ENCODE measurements around the gene CDC34. TPM values are rescaled to one million over a fixed set of nuclear protein-coding genes. Genes with fewer than 3 reads are reported as not detected.

The CDC34 gene
- total RNA-seq, 2 donors from 2014 or later, result 128 to 138 TPM

DNA sequence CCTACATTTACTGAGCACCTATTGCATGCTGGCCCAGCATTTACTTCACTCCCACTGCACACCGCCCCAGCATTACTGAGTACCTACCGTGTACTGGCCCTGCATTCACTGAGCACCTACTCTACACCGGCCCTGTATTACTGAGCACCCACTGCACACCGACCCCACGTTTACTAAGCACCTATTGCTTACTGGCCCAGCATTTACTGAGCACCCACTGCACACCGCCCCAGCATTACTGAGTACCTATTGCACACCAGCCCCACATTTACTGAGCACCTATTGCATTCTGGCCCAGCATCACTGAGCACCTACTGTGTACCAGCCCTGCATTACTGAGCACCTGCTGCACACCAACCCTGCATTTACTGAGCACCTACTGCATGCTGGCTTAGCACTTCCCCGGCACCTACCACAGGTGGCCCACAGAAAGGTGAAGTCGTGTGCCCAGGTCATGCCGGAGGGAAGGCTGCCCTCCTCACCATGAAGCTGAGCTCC, 17.3 kb upstream of the CDC34 start:
- no peak overlapping the region for H3K4me3 Mint-ChIP-seq
- Histone ChIP-seq H3K4me3 (ENCODE audit: low read length) (no peak overlapping the region), H3K27me3 (ENCODE audit: control insufficient read depth, insufficient read depth, low read length, poor library complexity, severe bottlenecking) (no peaks in the 10 kb centered on the region), H3K9me3 (ENCODE audit: control insufficient read depth, low read length) (no peaks in the 10 kb centered on the region), H3K4me1 (ENCODE audit: control insufficient read depth, insufficient read depth, low read length) (peaks cover 6% of the 10 kb centered on the region), H3K36me3 (ENCODE audit: control insufficient read depth, insufficient read depth, low read length) (peaks cover 5% of the 10 kb centered on the region), H3K9ac (ENCODE audit: extremely low read depth, low read length, poor library complexity, severe bottlenecking) (no peak overlapping the region), H3K27ac (ENCODE audit: low read depth, low read length) (no peak overlapping the region)
- H3K9me3 Mint-ChIP-seq, result no peaks in the 10 kb centered on the region
- TF ChIP-seq, protein P1, sequence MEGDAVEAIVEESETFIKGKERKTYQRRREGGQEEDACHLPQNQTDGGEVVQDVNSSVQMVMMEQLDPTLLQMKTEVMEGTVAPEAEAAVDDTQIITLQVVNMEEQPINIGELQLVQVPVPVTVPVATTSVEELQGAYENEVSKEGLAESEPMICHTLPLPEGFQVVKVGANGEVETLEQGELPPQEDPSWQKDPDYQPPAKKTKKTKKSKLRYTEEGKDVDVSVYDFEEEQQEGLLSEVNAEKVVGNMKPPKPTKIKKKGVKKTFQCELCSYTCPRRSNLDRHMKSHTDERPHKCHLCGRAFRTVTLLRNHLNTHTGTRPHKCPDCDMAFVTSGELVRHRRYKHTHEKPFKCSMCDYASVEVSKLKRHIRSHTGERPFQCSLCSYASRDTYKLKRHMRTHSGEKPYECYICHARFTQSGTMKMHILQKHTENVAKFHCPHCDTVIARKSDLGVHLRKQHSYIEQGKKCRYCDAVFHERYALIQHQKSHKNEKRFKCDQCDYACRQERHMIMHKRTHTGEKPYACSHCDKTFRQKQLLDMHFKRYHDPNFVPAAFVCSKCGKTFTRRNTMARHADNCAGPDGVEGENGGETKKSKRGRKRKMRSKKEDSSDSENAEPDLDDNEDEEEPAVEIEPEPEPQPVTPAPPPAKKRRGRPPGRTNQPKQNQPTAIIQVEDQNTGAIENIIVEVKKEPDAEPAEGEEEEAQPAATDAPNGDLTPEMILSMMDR (conservative IDR thresholded peaks at IDR 0.05), result no peak
- peaks cover 11% of the 10 kb centered on the region for H3K4me1 Mint-ChIP-seq
- no peak for DNase-seq
- 94 to 98% methylated on average over 9 of the region's 9 CpGs for WGBS, 2 experiments (ENCODE audit: insufficient coverage in 1 of 2, insufficient read length in 1 of 2)
- H3K36me3 Mint-ChIP-seq (ENCODE audit: low read depth), result peaks cover 15% of the 10 kb centered on the region
- no peak overlapping the region for H3K27ac Mint-ChIP-seq
- peaks cover 21% of the 10 kb centered on the region for H3K27me3 Mint-ChIP-seq (ENCODE audit: insufficient read depth)

DNA sequence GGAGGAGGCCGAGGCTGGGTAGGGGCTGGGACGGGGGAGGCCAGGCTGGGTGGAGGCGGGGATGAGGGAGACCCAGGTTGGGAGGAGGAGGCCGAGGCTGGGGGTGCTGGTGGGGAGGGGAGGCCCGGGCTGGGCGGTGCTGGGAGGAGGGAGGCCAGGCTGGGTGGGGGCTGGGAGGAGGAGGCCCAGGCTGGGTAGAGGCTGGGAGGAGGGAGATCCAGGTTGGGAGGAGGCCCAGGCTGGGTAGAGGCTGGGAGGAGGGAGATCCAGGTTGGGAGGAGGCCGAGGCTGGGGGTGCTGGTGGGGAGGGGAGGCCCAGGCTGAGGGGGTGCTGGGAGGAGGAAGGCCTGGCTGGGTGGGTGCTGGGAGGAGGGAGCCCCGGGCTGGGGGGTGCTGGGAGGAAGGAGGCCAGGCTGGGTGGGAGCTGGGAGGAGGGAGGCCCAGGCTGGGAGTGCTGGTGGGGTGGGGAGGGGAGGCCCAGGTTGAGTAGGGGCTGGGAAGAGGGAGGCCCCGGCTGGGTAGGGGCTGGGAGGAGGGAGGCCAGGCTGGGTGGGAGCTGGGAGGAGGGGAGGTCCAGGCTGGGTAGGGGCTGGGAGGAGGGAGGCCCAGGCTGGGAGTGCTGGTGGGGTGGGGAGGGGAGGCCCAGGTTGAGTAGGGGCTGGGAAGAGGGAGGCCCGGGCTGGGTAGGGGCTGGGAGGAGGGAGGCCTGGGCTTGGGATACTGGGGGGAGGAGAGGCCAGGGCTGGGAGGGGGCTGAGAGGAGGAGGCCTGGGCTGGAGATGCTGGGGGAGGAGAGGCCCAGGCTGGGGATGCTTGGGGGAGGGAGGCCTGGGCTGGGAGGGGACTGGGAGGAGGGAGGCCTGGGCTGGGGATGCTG, 13.6 kb upstream of the CDC34 start:
- peaks cover 9% of the 10 kb centered on the region for H3K36me3 Mint-ChIP-seq (ENCODE audit: low read depth)
- Histone ChIP-seq H3K9me3 (ENCODE audit: control insufficient read depth, low read length) (no peaks in the 10 kb centered on the region), H3K27ac (ENCODE audit: low read depth, low read length) (no peak overlapping the region), H3K9ac (ENCODE audit: extremely low read depth, low read length, poor library complexity, severe bottlenecking) (no peak overlapping the region), H3K36me3 (ENCODE audit: control insufficient read depth, insufficient read depth, low read length) (no peaks in the 10 kb centered on the region), H3K27me3 (ENCODE audit: control insufficient read depth, insufficient read depth, low read length, poor library complexity, severe bottlenecking) (no peaks in the 10 kb centered on the region), H3K4me3 (ENCODE audit: low read length) (no peak overlapping the region), H3K4me1 (ENCODE audit: control insufficient read depth, insufficient read depth, low read length) (no peaks in the 10 kb centered on the region)
- DNase-seq, result no peak
- peaks cover 44% of the 10 kb centered on the region for H3K27me3 Mint-ChIP-seq (ENCODE audit: insufficient read depth)
- H3K9me3 Mint-ChIP-seq, result no peaks in the 10 kb centered on the region
- TF ChIP-seq, protein P1 (conservative IDR thresholded peaks at IDR 0.05), result no peak
- H3K27ac Mint-ChIP-seq, result no peak overlapping the region
- WGBS, 2 experiments (ENCODE audit: insufficient coverage in 1 of 2, insufficient read length in 1 of 2), result 80 to 85% methylated on average over 4 to 10 of the region's 10 CpGs
- no peaks in the 10 kb centered on the region for H3K4me1 Mint-ChIP-seq
- no peak overlapping the region for H3K4me3 Mint-ChIP-seq

GRCh38 chr19:518598-519231, 12.8 kb upstream of the CDC34 start:
- no peaks in the 10 kb centered on the region for H3K4me1 ChIP-seq (ENCODE audit: control insufficient read depth, insufficient read depth, low read length)
- no peaks in the 10 kb centered on the region for H3K27me3 ChIP-seq (ENCODE audit: control insufficient read depth, insufficient read depth, low read length, poor library complexity, severe bottlenecking)
- H3K9ac ChIP-seq (ENCODE audit: extremely low read depth, low read length, poor library complexity, severe bottlenecking), result no peak overlapping the region
- H3K9me3 ChIP-seq (ENCODE audit: control insufficient read depth, low read length), result no peaks in the 10 kb centered on the region
- peak overlapping the region; percentile 49 for H3K27ac ChIP-seq (ENCODE audit: low read depth, low read length)
- H3K27me3 Mint-ChIP-seq (ENCODE audit: insufficient read depth), result peaks cover 39% of the 10 kb centered on the region
- no peaks in the 10 kb centered on the region for H3K4me1 Mint-ChIP-seq
- DNase-seq, result peak; percentile 91
- no peak overlapping the region for H3K4me3 ChIP-seq (ENCODE audit: low read length)
- H3K27ac Mint-ChIP-seq, result no peak overlapping the region
- peaks cover 9% of the 10 kb centered on the region for H3K36me3 Mint-ChIP-seq (ENCODE audit: low read depth)
- no peaks in the 10 kb centered on the region for H3K36me3 ChIP-seq (ENCODE audit: control insufficient read depth, insufficient read depth, low read length)
- no peak overlapping the region for H3K4me3 Mint-ChIP-seq
- H3K9me3 Mint-ChIP-seq, result no peaks in the 10 kb centered on the region
- TF ChIP-seq, protein P1 (conservative IDR thresholded peaks at IDR 0.05), result peak; percentile 55
- 65 to 76% methylated on average over 35 to 57 of the region's 58 CpGs for WGBS, 2 experiments (ENCODE audit: insufficient coverage in 1 of 2, insufficient read length in 1 of 2)
